GM12878 (cell line): Measurements from ENCODE around the gene STPG1. TPM values are rescaled to one million over a fixed set of nuclear protein-coding genes. Genes with fewer than 3 reads are reported as not detected.

Experiments
- ATAC-seq: fragments of 200-7000 bp; cut with Tn5 transposase; 3 replicates; pipeline ENCODE4 v1.9.1; 2020; ENCODE audit warnings: mild to moderate bottlenecking, moderate library complexity
- BruUV-seq: library from RNA; stranded (reverse); fragments of 400-500 nt; replicated peaks from 2 replicates; lab custom pipeline; 2021; lab: Mats Ljungman, UMichigan
- CTCF ChIA-PET: fragments of 300-600 bp; sonication (Branson Sonifier 250); formaldehyde crosslinking; extraction: SDS; loops from one replicate; lab custom pipeline; 2021; ENCODE audit warnings: inconsistent platforms; lab: Yijun Ruan, JAX
- POLR2A ChIA-PET: fragments of 350-600 bp; formaldehyde crosslinking; extraction: SDS; loops from one replicate; lab custom pipeline; 2021; ENCODE audit warnings: inconsistent platforms; lab: Charles Lee
- RAD21 ChIA-PET: fragments of 300-600 bp; sonication (Branson Sonifier 250); formaldehyde crosslinking; loops from one replicate; lab custom pipeline; 2023; ENCODE audit warnings: antibody characterized with exemption; ENCODE audit not compliant: unreplicated experiment; lab: Charles Lee
- SMC1A ChIA-PET: fragments of 300-600 bp; sonication (Branson Sonifier 250); formaldehyde crosslinking; loops from one replicate; lab custom pipeline; 2023; ENCODE audit not compliant: unreplicated experiment, uncharacterized antibody; lab: Charles Lee
- DNase-seq: peaks from one replicate; pipeline ENCODE4 v3.0.0-alpha.2; 2011; ENCODE audit warnings: low read depth, low spot score
- FAIRE-seq: peaks from 3 replicates; lab custom pipeline; 2011; peaks lifted over from hg19 to GRCh38; lab: Jason Lieb, UNC
- H2AFZ ChIP-seq: 2 replicates; pipeline ENCODE4 v1.6.0; 2011; ENCODE audit warnings: low read depth, low read length, control low read depth; ENCODE audit not compliant: control insufficient read depth
- H3K27ac ChIP-seq: 2 replicates; pipeline ENCODE4 v1.5.1; 2011; ENCODE audit warnings: control low read depth; ENCODE audit not compliant: control insufficient read depth, insufficient read depth
- H3K27me3 ChIP-seq, 2 experiments: replicated peaks in 1 of 2; 2 replicates each; pipeline versions ENCODE4 v1.6.0 to v1.6.1; 2011; ENCODE audit warnings: low read length in 1 of 2; ENCODE audit not compliant: control insufficient read depth in 2 of 2, insufficient read depth in 2 of 2
- H3K36me3 ChIP-seq, 2 experiments: 2 replicates each; pipeline ENCODE4 v1.5.1; 2011; ENCODE audit warnings: low read length in 1 of 2; ENCODE audit not compliant: control insufficient read depth in 2 of 2, insufficient read depth in 2 of 2
- H3K4me1 ChIP-seq: 2 replicates; pipeline ENCODE4 v1.6.1; 2011; ENCODE audit warnings: mild to moderate bottlenecking, low read length, moderate library complexity, mixed read lengths; ENCODE audit not compliant: control insufficient read depth, insufficient read depth
- H3K4me2 ChIP-seq: 2 replicates; pipeline ENCODE4 v1.6.0; 2011; ENCODE audit warnings: control low read depth; ENCODE audit not compliant: control insufficient read depth, insufficient read depth
- H3K4me3 ChIP-seq: fragments of 200-600 bp; sonication (generic); 2 replicates; pipeline ENCODE4 v1.5.1; 2016
- H3K79me2 ChIP-seq: 2 replicates; pipeline ENCODE4 v1.6.0; 2011; ENCODE audit warnings: low read length; ENCODE audit not compliant: control insufficient read depth, insufficient read depth
- H3K9ac ChIP-seq: 2 replicates; pipeline ENCODE4 v1.8.0; 2011; ENCODE audit warnings: low read length, control low read depth, mixed read lengths; ENCODE audit not compliant: control insufficient read depth, insufficient read depth
- H3K9me3 ChIP-seq: replicated peaks from 3 replicates; pipeline ENCODE4 v1.5.1; 2011; ENCODE audit warnings: mild to moderate bottlenecking, low read length; ENCODE audit not compliant: control insufficient read depth, insufficient read depth
- H4K20me1 ChIP-seq: 2 replicates; pipeline ENCODE4 v1.6.0; 2011; ENCODE audit not compliant: control insufficient read depth, insufficient read depth
- ATF7 ChIP-seq: fragments of 450-650 bp; IDR thresholded peaks from 2 replicates; pipeline ENCODE4 v1.6.1; 2016; ENCODE audit warnings: low read depth, mild to moderate bottlenecking
- CEBPZ ChIP-seq: fragments of 150-350 bp; IDR thresholded peaks from 2 replicates; pipeline ENCODE4 v1.6.1; 2016; ENCODE audit warnings: low read depth, low read length
- CREM ChIP-seq: IDR thresholded peaks from 2 replicates; pipeline ENCODE4 v1.6.1; 2014; ENCODE audit warnings: antibody characterized with exemption, low read depth
- IKZF1 ChIP-seq: fragments of 450-650 bp; conservative IDR thresholded peaks from 2 replicates; pipeline ENCODE4 v1.6.1; 2017; ENCODE audit warnings: antibody characterized with exemption, mild to moderate bottlenecking
- KAT2A ChIP-seq: conservative IDR thresholded peaks from 2 replicates; pipeline ENCODE4 v1.6.1; 2011; ENCODE audit warnings: low read depth, low read length; ENCODE audit not compliant: control insufficient read depth
- LARP7 ChIP-seq: fragments of 450-650 bp; IDR thresholded peaks from 2 replicates; pipeline ENCODE4 v1.6.1; 2017; ENCODE audit warnings: mild to moderate bottlenecking
- MTA2 ChIP-seq: fragments of 450-650 bp; IDR thresholded peaks from 2 replicates; pipeline ENCODE4 v1.6.1; 2016; ENCODE audit warnings: low read depth, mild to moderate bottlenecking, moderate library complexity
- NR2C1 ChIP-seq: fragments of 450-650 bp; IDR thresholded peaks from 2 replicates; pipeline ENCODE4 v1.6.1; 2017; ENCODE audit warnings: antibody characterized with exemption, mild to moderate bottlenecking, moderate library complexity
- PBX3 ChIP-seq: IDR thresholded peaks from 2 replicates; pipeline ENCODE4 v1.6.1; 2011; ENCODE audit warnings: mild to moderate bottlenecking, low read depth, low read length, moderate library complexity; ENCODE audit not compliant: insufficient replicate concordance
- PKNOX1 ChIP-seq: fragments of 450-650 bp; IDR thresholded peaks from 2 replicates; pipeline ENCODE4 v1.6.1; 2016; ENCODE audit warnings: mild to moderate bottlenecking
- POLR2AphosphoS2 ChIP-seq: IDR thresholded peaks from 2 replicates; pipeline ENCODE4 v1.6.1; 2011; ENCODE audit warnings: low read depth, mild to moderate bottlenecking, low read length, improper control_type of control experiment, moderate library complexity
- RAD21 ChIP-seq: IDR thresholded peaks from 2 replicates; pipeline ENCODE4 v1.6.1; 2011; ENCODE audit warnings: mild to moderate bottlenecking, low read depth, low read length, moderate library complexity; ENCODE audit not compliant: insufficient read depth
- RB1 ChIP-seq: fragments of 450-650 bp; formaldehyde crosslinking; IDR thresholded peaks from 2 replicates; pipeline ENCODE4 v1.6.1; 2017; ENCODE audit warnings: mild to moderate bottlenecking, borderline replicate concordance
- SMARCA5 ChIP-seq: fragments of 450-650 bp; IDR thresholded peaks from 2 replicates; pipeline ENCODE4 v1.6.1; 2017; ENCODE audit warnings: mild to moderate bottlenecking
- SUPT20H ChIP-seq: IDR thresholded peaks from 2 replicates; pipeline ENCODE4 v1.6.1; 2011; ENCODE audit warnings: low read depth, mild to moderate bottlenecking, low read length, moderate library complexity, borderline replicate concordance; ENCODE audit not compliant: control insufficient read depth
- TCF12 ChIP-seq: IDR thresholded peaks from 2 replicates; pipeline ENCODE4 v1.6.1; 2011; ENCODE audit warnings: low read depth, mild to moderate bottlenecking, low read length
- WGBS: methylation state at CpG from one replicate; pipeline ENCODE4 v1.1.6; 2016; ENCODE audit warnings: low lambda C conversion rate; ENCODE audit not compliant: insufficient replicate concordance, insufficient coverage; ENCODE audit errors: missing lambda C conversion rate; 5-methylcytosine and 5-hydroxymethylcytosine counted together
- in situ Hi-C: fragments of 300-500 bp; cut with MboI; formaldehyde crosslinking; loops from 9 replicates; pipeline ENCODE4 v1.14.3; 2018; ENCODE audit warnings: mixed read lengths
- intact Hi-C: fragments of 100-400 bp; cut with micrococcal nuclease; formaldehyde crosslinking; loops from one replicate; pipeline ENCODE4 v1.14.2; 2022; ENCODE audit not compliant: unreplicated experiment
- polyA plus RNA-seq, 11 experiments: library from polyadenylated mRNA; depleted of rRNA in 4 of 11; unstranded in 6 of 11; stranded (reverse) in 5 of 11; fragments of >200 nt; fragmentation: Nextera tagmentation in 4 of 11; fragmentation: Illumina TruSeq in 1 of 11; extraction: Ambion mirVana in 4 of 11; extraction: Trizol in 1 of 11; gene quantifications; 1 replicate in 1 of 11; 2 replicates in 10 of 11; pipeline versions ENCODE4 v1.2.1 to v1.2.3, GENCODE V29; 2011 to 2016; ENCODE audit warnings: inconsistent platforms in 2 of 11, missing spikeins in 2 of 11, low read depth in 1 of 11
- total RNA-seq, 4 experiments: library from RNA; depleted of rRNA in 3 of 4; stranded (reverse); fragments of >200 nt in 3 of 4; fragmentation: Illumina TruSeq in 1 of 4; extraction: Trizol in 1 of 4; gene quantifications; 2 replicates each; pipeline versions ENCODE4 v1.2.1 to v1.2.3, GENCODE V29; 2013 to 2021

Gene STPG1
- total and polyA plus RNA-seq, 10 of the 15 experiments (the other 5 are each of a cell fraction or from before 2014, with no cell fraction given) = 0.22 to 2.6 (median 0.73) TPM

- TF ChIP-seq IKZF1 (no peak), RB1 (no peak), RAD21 (no peak), NR2C1 (no peak), CREM (no peak), POLR2AphosphoS2 (no peak)
Measured at GRCh38 chr1:24420547-24420946, 7.0 kb upstream of the STPG1 start (continued).

- Histone ChIP-seq H3K9ac (no peak overlapping the region), H3K79me2 (no peaks in the 10 kb centered on the region), H3K36me3 (peaks cover 0 to 5% of the 10 kb centered on the region in 2 experiments; a peak in 2 of 4 replicates), H3K9me3 (no peaks in the 10 kb centered on the region), H3K4me2 (no peak overlapping the region), H3K27ac (no peak overlapping the region), H4K20me1 (no peaks in the 10 kb centered on the region; the same call in 1 of the 2 replicates), H3K27me3 (no peaks in the 10 kb centered on the region), H3K4me3 (no peak overlapping the region), H2AFZ (no peak overlapping the region), H3K4me1 (peaks cover 9% of the 10 kb centered on the region)
- ChIA-PET SMC1A (interaction anchor here (0.5 to 0.7 kb wide), 2 partner anchors 28 to 580 kb away, joined by 3 to 4 read pairs; no protein-coding TSS in a partner anchor), CTCF (interaction anchor here (0.6 to 5.8 kb wide), 8 partner anchors 10 to 895 kb away, joined by 3 to 69 read pairs (median 6); no protein-coding TSS in a partner anchor), RAD21 (no interaction called here), POLR2A (interaction anchor here (0.6 to 0.7 kb wide), 3 partner anchors 13 to 110 kb away, joined by 3 to 5 read pairs (median 3); no protein-coding TSS in a partner anchor)
- no peak for FAIRE-seq
- DNase-seq = no peak
- no TSS peak for BruUV-seq
- 91% methylated on average over 14 of the region's 14 CpGs for WGBS
- ATAC-seq = no peak
- intact Hi-C loops = loop anchor here (5.0 kb wide), 2 partner anchors 108 to 168 kb away; no protein-coding TSS in a partner anchor
- in situ Hi-C loops = no loop called here
- no peak for TF ChIP-seq TCF12
- no peak for TF ChIP-seq MTA2
- no peak for TF ChIP-seq PKNOX1
- no peak for TF ChIP-seq ATF7
- no peak for TF ChIP-seq LARP7
- no peak for TF ChIP-seq PBX3
- no peak for TF ChIP-seq SUPT20H
- no peak for TF ChIP-seq CEBPZ
- no peak for TF ChIP-seq SMARCA5
- TF ChIP-seq KAT2A = no peak
Measured at GRCh38 chr1:24418898-24419628, 5.5 kb upstream of the STPG1 start.
